Common myeloid progenitor, CD34-positive (primary cell): Measurements from ENCODE around the gene CLMN.

Source experiments
- CTCF ChIA-PET: fragments of 350-600 bp; sonication (Branson Sonifier 250); formaldehyde crosslinking; loops from one replicate; lab custom pipeline; 2021; ENCODE audit warnings: antibody characterized with exemption; lab: Charles Lee
- POLR2A ChIA-PET: fragments of 350-600 bp; sonication (Branson Sonifier 250); formaldehyde crosslinking; loops from one replicate; lab custom pipeline; 2021; ENCODE audit warnings: antibody characterized with exemption; lab: Charles Lee
- DNase-seq, 3 donors: peaks; one replicate each; pipeline versions ENCODE4 v3.0.0 to v3.0.0-alpha.2; 2013
- H3K27ac ChIP-seq, 2 experiments: 1 replicate in 1 of 2; 2 replicates in 1 of 2; pipeline ENCODE4 v1.7.0; 2013; ENCODE audit warnings: inconsistent platforms in 2 of 2, low read length in 2 of 2, mild to moderate bottlenecking in 2 of 2, low read depth in 1 of 2, moderate library complexity in 1 of 2; ENCODE audit not compliant: severe bottlenecking in 2 of 2, insufficient read depth in 1 of 2, poor library complexity in 1 of 2
- H3K27me3 ChIP-seq, 5 experiments: replicated peaks in 2 of 5; 1 replicate in 3 of 5; 2 replicates in 2 of 5; pipeline versions ENCODE4 v1.6.1 to v1.7.0; 2013; ENCODE audit warnings: low read length in 4 of 5, mild to moderate bottlenecking in 2 of 5, moderate library complexity in 2 of 5, inconsistent platforms in 1 of 5; ENCODE audit not compliant: insufficient read depth in 5 of 5, control insufficient read depth in 4 of 5
- H3K36me3 ChIP-seq, 4 experiments: 1 replicate in 2 of 4; 2 replicates in 2 of 4; pipeline versions ENCODE4 v1.6.1 to v1.7.0; 2013; ENCODE audit warnings: low read length in 3 of 4, control low read depth in 1 of 4, mild to moderate bottlenecking in 1 of 4; ENCODE audit not compliant: control insufficient read depth in 4 of 4, insufficient read depth in 4 of 4
- H3K4me1 ChIP-seq, 4 experiments: 1 replicate in 3 of 4; 2 replicates in 1 of 4; pipeline versions ENCODE4 v1.6.1 to v1.7.1; 2013; ENCODE audit warnings: low read length in 3 of 4, mild to moderate bottlenecking in 3 of 4, control low read depth in 1 of 4, inconsistent platforms in 1 of 4, moderate library complexity in 1 of 4; ENCODE audit not compliant: control insufficient read depth in 4 of 4, insufficient read depth in 4 of 4; ENCODE audit errors: control extremely low read depth in 1 of 4
- H3K4me3 ChIP-seq, 7 experiments: 1 replicate in 4 of 7; 2 replicates in 3 of 7; pipeline versions ENCODE4 v1.5.1 to v1.7.0; 2013; ENCODE audit warnings: mild to moderate bottlenecking in 7 of 7, low read length in 6 of 7, moderate library complexity in 6 of 7, inconsistent platforms in 2 of 7, low read depth in 2 of 7, control low read depth in 1 of 7; ENCODE audit not compliant: insufficient read depth in 4 of 7, control insufficient read depth in 1 of 7; ENCODE audit errors: extremely low read depth in 1 of 7
- H3K9me3 ChIP-seq, 5 experiments: 1 replicate in 4 of 5; 2 replicates in 1 of 5; pipeline versions ENCODE4 v1.6.1 to v1.7.1; 2013; ENCODE audit warnings: low read length in 4 of 5, mild to moderate bottlenecking in 2 of 5, inconsistent platforms in 1 of 5, low read depth in 1 of 5, moderate library complexity in 1 of 5; ENCODE audit not compliant: control insufficient read depth in 4 of 5, insufficient read depth in 2 of 5; ENCODE audit errors: control extremely low read depth in 1 of 5
- WGBS: methylation state at CpG from one replicate; pipeline ENCODE4 v1.1.5; 2013; ENCODE audit not compliant: insufficient coverage; 5-methylcytosine and 5-hydroxymethylcytosine counted together

The CLMN gene

DNA sequence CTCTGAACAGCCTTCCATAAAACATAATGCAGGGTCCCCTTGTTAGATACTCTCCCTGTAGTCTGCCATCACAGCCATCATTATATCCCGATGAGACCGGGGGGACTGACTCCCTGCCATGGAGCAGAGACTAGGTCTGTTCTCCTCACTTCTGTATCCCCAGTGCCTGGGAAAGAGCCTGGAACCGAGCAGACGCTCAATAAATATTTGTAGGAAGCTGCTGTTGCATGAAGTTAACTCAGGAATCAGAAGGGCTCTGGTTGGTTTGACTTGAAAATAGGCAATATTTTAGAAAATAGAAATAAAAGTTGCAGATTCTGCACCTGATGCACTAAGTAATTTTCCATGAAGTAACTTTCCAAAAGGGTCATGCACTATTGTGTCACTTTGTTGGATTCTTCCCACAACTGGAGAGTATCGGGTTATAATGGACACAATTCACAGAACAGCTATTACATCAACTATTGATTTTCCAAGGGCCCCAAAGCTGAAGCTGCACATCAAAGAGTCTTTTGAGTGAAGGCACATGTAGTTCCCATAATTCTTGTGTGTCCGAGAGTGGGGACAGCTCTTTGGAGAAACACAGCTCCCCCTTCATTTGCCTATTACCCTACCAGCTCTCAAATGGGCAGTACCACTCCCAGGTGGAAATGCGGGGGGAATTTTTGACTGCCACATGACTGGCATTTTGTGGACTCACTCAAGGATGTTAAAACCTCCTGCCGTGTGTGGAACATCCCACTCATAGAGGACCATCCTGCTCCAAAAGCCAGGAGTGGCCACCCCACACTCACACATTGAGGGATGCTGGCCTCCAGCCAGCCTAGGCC, 18.8 kb downstream of the CLMN start:
- Histone ChIP-seq H3K9me3 (peaks cover 0 to 4% (median 0%) of the 10 kb centered on the region in 5 experiments), H3K4me3 (no peak overlapping the region), H3K4me1 (no peaks in the 10 kb centered on the region), H3K27ac (no peak overlapping the region), H3K27me3 (peaks cover 0 to 4% (median 0%) of the 10 kb centered on the region in 5 experiments), H3K36me3 (no peaks in the 10 kb centered on the region)
- 98% methylated on average over 8 of the region's 8 CpGs for WGBS
- DNase-seq: no peak
- ChIA-PET POLR2A (no interaction called here), CTCF (no interaction called here)

DNA sequence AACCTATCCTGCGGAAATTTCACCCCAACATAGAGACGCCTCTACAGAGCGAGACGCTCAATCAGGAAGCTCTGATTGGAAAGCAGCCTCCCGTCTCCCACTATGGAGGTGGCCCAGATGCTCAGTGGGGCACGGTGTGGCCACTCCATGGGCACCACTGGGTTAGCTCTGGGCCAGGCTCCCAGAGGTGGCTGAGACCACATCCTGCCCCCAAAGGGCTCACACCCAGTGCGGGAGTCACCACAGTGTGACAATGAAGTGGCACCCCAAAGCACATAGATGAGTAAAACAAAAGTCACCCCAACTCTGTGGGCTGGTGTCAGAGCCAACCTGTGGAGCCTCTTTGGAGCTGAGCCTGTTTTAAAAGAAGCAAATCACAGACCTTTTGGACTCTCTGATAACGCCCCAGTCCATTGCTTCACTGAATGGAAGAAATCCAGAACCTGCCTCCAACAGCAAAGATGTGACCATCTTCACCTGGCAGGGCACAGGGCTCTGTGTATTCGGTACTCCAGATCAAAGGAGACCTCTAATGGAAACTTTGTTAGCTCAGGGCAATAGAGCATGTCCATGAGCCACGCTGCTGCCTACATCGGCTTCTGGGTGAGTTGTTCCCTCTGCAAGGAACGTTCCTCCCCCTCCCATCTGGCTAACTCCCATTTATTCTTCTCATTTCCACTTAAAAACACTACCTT, 19.6 kb downstream of the CLMN start:
- Histone ChIP-seq H3K27me3 (peaks cover 0 to 4% (median 0%) of the 10 kb centered on the region in 5 experiments), H3K9me3 (peaks cover 0 to 8% (median 0%) of the 10 kb centered on the region in 5 experiments), H3K4me3 (no peak overlapping the region), H3K4me1 (no peaks in the 10 kb centered on the region), H3K36me3 (no peaks in the 10 kb centered on the region), H3K27ac (no peak overlapping the region)
- ChIA-PET CTCF (no interaction called here), POLR2A (no interaction called here)
- no peak for DNase-seq
- WGBS: 95% methylated on average over 12 of the region's 12 CpGs

DNA sequence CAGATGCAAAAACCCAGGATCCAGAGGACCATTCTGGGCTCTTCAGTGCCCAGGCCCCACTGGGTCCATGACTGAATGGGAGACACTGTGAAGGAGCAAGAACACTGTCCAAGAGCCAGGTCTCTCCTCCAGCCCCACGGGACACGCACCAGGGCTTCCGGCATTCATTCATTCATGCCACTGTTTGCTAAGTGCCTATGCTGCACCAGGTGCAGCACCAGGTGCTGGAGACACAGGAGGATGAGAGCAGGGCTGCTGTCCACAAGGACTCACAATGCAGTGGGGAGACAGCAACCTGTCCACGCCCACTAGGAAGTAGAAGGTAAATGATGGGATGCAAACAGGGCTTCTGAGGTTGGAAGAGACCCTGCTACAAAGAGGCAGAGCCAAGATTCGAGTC, 20.4 kb downstream of the CLMN start:
- Histone ChIP-seq H3K36me3 (no peaks in the 10 kb centered on the region), H3K4me3 (no peak overlapping the region), H3K4me1 (no peaks in the 10 kb centered on the region), H3K27me3 (peaks cover 0 to 4% (median 0%) of the 10 kb centered on the region in 5 experiments), H3K9me3 (peaks cover 0 to 8% (median 0%) of the 10 kb centered on the region in 5 experiments), H3K27ac (no peak overlapping the region)
- POLR2A ChIA-PET: no interaction called here
- CTCF ChIA-PET: no interaction called here
- 98% methylated on average over 5 of the region's 5 CpGs for WGBS
- no peak for DNase-seq

DNA sequence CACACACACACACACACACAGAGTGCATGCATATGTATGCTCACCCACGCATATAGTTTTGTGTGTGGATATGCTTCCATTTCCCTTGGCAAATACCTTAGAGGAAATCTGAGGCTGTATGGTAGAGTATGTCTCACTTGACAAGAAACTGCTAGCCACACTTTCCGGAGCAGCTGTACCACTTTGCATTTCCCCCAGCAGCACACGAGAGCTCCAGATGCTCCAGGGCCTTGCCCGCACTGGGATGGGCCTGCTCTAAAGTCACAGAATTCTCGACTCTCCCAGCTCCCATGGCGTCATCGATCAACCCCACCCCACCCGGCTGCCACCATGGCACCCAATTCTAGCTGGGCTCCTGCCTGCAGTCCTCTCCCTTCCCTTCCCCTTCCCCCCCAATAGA, 21.9 kb downstream of the CLMN start:
- no peaks in the 10 kb centered on the region for H3K4me1 ChIP-seq
- CTCF ChIA-PET: interaction anchor here (1.3 kb wide), 1 partner anchor 15 kb away, joined by 3 read pairs; no protein-coding TSS in a partner anchor
- H3K27me3 ChIP-seq: peaks cover 0 to 2% (median 0%) of the 10 kb centered on the region in 5 experiments
- WGBS: 93% methylated on average over 7 of the region's 8 CpGs
- no peak overlapping the region for H3K27ac ChIP-seq
- H3K9me3 ChIP-seq: peaks cover 0 to 8% (median 0%) of the 10 kb centered on the region in 5 experiments
- peak in 2 of 3 donors; percentile 35 to 76 for DNase-seq
- H3K4me3 ChIP-seq: no peak overlapping the region
- no peaks in the 10 kb centered on the region for H3K36me3 ChIP-seq
- POLR2A ChIA-PET: no interaction called here

DNA sequence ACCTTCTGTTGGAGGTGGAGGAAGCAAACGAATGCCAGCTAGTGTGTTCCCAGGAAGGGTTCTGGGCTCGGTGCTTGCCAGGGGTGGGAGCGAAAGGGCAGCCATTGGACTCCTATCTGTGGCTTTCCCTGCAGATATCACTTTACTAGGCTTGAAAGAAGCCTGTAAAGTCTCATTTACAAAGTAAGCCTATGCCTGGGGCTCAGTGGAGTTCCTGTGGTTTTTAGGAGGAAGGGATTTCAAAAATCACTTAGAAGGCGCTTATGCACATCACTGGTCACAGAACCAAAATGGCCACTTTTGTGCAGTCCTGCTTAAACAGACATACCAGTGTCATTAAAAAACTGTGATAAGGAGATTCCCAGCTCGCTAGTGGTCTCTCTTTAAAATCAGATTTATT, 22.7 kb downstream of the CLMN start:
- Histone ChIP-seq H3K27me3 (peaks cover 0 to 4% (median 0%) of the 10 kb centered on the region in 5 experiments), H3K4me3 (no peak overlapping the region), H3K4me1 (no peaks in the 10 kb centered on the region), H3K36me3 (no peaks in the 10 kb centered on the region), H3K27ac (no peak overlapping the region), H3K9me3 (peaks cover 0 to 8% (median 0%) of the 10 kb centered on the region in 5 experiments)
- ChIA-PET POLR2A (no interaction called here), CTCF (interaction anchor here (1.3 kb wide), 1 partner anchor 16 kb away, joined by 3 read pairs; no protein-coding TSS in a partner anchor)
- WGBS: 96% methylated on average over 3 of the region's 5 CpGs
- no peak for DNase-seq

DNA sequence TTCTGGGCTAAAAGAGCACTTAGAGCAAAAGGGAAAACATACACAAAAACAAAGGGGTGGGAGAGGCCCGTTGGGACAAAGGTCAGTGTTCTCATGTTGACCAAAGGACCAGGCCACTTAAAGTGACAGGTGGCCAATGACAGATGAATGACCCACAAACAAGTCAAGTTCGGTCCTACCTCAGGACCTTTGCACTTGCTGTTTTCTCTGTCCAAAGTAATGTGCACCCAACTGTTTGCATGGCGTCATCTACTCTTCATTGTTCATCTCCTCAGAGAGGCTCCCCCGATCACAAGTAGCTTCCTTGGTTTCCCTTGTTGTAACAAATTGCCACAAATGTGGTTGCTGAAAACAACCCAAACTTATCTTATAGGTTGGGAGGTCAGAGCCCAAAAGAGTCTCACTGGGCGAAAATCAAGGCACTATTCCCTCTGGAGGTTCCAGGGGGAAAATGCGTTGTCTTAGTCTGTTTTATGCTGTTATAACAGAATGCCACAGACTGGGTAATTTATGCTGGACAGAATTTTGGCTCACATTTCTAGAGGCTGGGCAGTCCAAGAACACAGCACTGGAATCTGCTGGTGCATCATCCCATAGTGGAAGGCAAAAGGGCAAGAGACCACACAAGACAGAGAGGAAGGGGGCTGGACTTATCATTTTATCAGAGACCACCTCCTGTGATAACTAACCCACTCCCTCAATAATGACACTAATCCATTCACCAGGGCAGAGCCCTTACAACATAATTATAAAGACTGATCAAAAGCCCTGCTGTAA, 23.9 kb downstream of the CLMN start:
- H3K27ac ChIP-seq: no peak overlapping the region
- peaks cover 0 to 8% (median 0%) of the 10 kb centered on the region in 5 experiments for H3K9me3 ChIP-seq
- no peak overlapping the region for H3K4me3 ChIP-seq
- POLR2A ChIA-PET: no interaction called here
- CTCF ChIA-PET: interaction anchor here (0.9 to 1.0 kb wide), 2 partner anchors 10 to 46 kb away, joined by 3 to 4 read pairs; no protein-coding TSS in a partner anchor
- no peak for DNase-seq
- no peaks in the 10 kb centered on the region for H3K36me3 ChIP-seq
- WGBS: 98% methylated on average over 6 of the region's 6 CpGs
- H3K27me3 ChIP-seq: peaks cover 0 to 10% (median under 1%) of the 10 kb centered on the region in 5 experiments
- H3K4me1 ChIP-seq: peaks cover 0 to 10% (median 5%) of the 10 kb centered on the region in 4 experiments
